Kidney epithelial cell (primary cell): Measurements from ENCODE around the gene CA12. TPM values are rescaled to one million over a fixed set of nuclear protein-coding genes. Genes with fewer than 3 reads are reported as not detected.

Source experiments
- DNase-seq: peaks from one replicate; pipeline ENCODE4 v3.0.0-alpha.2; 2010; ENCODE audit warnings: low read depth
- H3K27me3 ChIP-seq: 2 replicates; pipeline ENCODE4 v1.6.0; 2011; ENCODE audit warnings: low read length; ENCODE audit not compliant: control insufficient read depth, insufficient read depth
- H3K36me3 ChIP-seq: 2 replicates; pipeline ENCODE4 v1.5.1; 2011; ENCODE audit warnings: low read length; ENCODE audit not compliant: control insufficient read depth, insufficient read depth
- H3K4me3 ChIP-seq: 2 replicates; pipeline ENCODE4 v1.5.1; 2011; ENCODE audit warnings: low read depth, mild to moderate bottlenecking, control low read depth, low read length
- total RNA-seq: library from RNA; depleted of rRNA; stranded (reverse); fragments of >200 nt; gene quantifications from 2 replicates; pipeline ENCODE4 v1.2.3, GENCODE V29; 2015
- TF ChIP-seq, protein P1 (sequence below): IDR thresholded peaks from 2 replicates; pipeline ENCODE4 v1.5.1; 2011; ENCODE audit warnings: mild to moderate bottlenecking, moderate library complexity, low read length, control low read depth, inconsistent platforms; ENCODE audit not compliant: insufficient read depth, poor library complexity, severe bottlenecking

The CA12 gene
- total RNA-seq, 1 donor from 2014 or later = 2.9 TPM

DNA sequence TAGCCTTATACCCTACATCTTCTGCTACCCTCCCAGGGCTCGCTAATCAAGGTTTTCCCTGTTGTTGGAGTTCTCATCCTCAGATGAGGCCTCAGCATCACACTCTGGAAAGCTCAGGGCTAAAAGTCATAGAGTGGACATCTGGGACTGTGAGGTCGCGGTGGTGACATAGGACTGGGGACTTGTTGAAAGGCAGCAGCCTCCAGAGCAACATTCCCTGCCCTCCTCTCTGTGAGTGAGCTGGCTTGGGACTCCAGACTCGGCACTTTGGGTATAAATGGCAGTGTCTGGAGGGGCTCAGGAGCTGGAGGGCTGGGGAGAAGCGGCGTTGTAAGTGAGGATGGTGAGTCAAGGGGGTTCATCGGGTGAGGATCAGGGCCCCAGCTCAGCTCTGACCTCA lies 2.7 kb downstream of the CA12 start:
- Histone ChIP-seq H3K27me3 (no peaks in the 10 kb centered on the region), H3K36me3 (no peaks in the 10 kb centered on the region), H3K4me3 (no peak overlapping the region)
- TF ChIP-seq, protein P1, sequence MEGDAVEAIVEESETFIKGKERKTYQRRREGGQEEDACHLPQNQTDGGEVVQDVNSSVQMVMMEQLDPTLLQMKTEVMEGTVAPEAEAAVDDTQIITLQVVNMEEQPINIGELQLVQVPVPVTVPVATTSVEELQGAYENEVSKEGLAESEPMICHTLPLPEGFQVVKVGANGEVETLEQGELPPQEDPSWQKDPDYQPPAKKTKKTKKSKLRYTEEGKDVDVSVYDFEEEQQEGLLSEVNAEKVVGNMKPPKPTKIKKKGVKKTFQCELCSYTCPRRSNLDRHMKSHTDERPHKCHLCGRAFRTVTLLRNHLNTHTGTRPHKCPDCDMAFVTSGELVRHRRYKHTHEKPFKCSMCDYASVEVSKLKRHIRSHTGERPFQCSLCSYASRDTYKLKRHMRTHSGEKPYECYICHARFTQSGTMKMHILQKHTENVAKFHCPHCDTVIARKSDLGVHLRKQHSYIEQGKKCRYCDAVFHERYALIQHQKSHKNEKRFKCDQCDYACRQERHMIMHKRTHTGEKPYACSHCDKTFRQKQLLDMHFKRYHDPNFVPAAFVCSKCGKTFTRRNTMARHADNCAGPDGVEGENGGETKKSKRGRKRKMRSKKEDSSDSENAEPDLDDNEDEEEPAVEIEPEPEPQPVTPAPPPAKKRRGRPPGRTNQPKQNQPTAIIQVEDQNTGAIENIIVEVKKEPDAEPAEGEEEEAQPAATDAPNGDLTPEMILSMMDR = no peak
- DNase-seq = no peak

DNA sequence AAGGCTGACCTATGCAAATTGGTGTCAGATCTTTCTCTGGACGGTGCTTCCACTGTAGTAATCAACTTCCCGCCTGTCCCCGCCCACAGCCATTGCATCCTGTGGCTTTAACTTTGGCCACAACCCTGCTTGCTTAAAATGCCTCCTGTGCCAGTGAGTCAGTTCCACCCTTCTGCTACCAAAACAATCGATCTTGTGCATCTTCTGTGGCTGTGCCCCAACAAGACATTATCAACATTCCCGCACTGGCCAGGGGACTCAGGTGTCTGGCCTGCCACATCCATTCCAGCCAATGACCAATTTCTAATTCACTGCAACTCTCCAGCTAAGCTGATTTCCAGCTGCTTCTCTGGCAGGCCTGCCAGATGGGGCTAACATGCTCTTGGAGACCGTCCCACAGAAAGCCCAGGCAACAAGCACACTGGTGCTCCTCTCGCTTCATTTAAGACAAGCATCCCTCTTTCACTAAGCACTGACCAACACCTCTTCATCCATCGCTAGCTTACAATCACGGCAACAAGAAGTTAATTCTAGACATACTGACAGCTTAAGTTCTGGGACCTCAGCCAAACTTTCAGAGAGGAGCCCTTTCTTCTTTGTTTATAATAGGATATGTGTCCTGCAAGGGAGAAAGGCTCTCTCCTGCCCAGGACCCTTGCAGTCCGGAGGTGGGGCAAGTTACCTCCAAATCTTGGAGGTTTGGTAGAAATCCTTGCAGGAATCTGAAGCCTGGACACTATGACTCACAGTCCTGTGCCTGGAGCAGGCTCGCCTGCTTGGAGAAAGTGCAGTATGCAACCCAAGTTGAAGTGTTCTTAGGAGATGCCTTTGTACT lies 6.7 kb downstream of the CA12 start:
- TF ChIP-seq, protein P1 = no peak
- DNase-seq = no peak
- no peaks in the 10 kb centered on the region for H3K36me3 ChIP-seq

DNA sequence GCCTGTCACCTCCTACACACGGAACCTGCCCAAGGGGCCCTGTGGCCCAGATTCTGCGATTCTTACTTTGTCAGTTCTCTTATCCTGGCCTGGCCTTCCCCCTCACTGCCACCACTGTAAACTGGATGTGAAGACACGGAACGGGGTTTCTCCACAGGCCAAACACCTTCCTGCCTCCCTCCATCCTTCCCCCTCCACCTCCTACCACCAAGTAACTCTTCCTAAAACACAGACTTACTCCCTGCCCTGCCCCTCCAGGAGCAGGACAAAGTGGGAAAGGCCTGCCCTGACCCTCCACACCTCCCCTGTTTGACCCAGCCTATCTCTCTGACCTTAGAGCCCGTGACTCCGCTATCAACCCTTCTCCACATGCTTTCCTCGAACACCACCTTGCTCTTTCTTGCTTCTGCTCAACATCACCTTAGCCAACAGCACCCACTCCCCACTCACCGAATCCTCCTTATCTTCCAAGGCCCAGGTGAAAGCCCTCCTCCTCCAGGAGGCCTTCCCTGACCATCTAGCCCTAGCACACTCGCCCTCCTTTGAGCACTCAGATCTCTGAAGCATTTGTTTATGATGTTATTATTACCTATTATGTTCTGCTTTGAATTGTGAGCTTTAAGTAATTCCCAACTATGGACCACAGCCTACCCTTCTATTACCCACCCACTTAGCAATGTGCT lies 7.6 kb downstream of the CA12 start:
- TF ChIP-seq, protein P1 = no peak
- no peak for DNase-seq
- Histone ChIP-seq H3K36me3 (no peaks in the 10 kb centered on the region), H3K4me3 (no peak overlapping the region), H3K27me3 (no peaks in the 10 kb centered on the region)

More for the DNA sequence above, 6.7 kb downstream of the CA12 start:
- H3K4me3 ChIP-seq = no peak overlapping the region
- H3K27me3 ChIP-seq = no peaks in the 10 kb centered on the region

DNA sequence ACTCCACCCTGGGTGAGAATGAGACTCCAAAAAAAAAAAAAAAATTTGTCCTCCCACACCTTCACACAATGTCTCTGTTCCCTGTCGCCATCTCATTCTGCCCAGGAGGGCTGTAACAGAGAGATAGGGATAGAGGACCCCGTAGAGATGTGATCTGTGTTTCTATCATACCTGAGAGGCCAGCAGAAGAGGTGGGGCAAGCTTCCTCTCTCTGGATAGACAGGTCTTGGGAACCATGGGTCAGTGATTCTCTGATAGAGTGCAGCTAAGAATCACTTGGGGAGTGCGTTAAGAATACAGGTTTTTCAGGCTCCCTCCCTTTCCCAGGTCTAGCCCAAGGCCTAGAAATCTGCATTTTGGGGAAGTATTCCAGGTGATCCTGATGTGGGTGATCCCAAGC lies 8.3 kb downstream of the CA12 start:
- DNase-seq = no peak
- no peaks in the 10 kb centered on the region for H3K27me3 ChIP-seq
- H3K4me3 ChIP-seq = no peak overlapping the region
- TF ChIP-seq, protein P1 = no peak
- H3K36me3 ChIP-seq = no peaks in the 10 kb centered on the region

DNA sequence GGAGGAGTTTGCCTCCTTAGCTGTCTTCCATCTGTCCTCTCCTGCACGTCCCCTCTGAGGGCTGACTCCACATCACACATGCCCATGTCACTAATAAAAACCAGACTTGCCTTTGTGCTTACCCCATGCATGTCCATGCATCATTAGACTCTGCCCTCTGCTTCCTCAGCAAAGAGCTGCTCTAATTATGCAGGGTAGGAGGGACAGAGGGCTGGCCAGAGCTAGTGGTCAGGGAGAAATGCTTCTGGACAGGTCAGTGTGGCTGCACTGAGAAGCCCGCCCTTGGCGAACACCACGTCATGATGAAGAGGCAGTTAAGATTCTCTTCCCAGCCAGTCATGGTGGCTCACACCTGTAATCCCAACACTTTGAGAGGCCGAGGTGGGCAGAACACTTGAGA lies 8.9 kb downstream of the CA12 start:
- no peak for DNase-seq
- TF ChIP-seq, protein P1 = no peak
- no peaks in the 10 kb centered on the region for H3K27me3 ChIP-seq
- no peak overlapping the region for H3K4me3 ChIP-seq
- H3K36me3 ChIP-seq = no peaks in the 10 kb centered on the region
